ENCODE measurements around the gene C4orf50.
"Not testable (repeated sequence)": the region's sequence is repeated elsewhere in the genome, so short reads cannot be mapped to it uniquely, and the experiment has no call there.

Gene C4orf50

DNA sequence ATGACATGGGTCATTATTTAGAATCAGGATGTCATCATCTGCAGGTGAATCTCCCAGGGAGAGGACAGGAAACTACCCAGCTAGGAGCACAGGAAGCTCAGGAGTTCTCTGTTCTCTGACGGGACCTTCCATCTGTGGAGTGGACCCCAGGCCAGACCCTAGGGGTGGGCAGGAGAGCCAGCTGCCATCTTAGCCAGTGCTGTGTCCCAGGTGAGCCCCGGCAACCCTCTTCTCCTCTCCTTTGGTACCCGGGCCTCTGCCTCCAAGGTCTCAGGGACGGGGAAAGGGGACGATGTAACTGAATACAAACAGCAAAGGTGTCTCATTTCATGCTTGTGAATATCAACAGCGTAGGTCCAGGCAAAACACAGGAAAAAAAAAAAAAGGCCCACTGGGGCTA lies 48.5 kb downstream of the C4orf50 start:
- no peak for DNase-seq (ENCODE audit: low spot score)

- no peak for DNase-seq (ENCODE audit: low spot score)
These were observed 48.9 kb downstream of the C4orf50 start for GRCh38 chr4:5969336-5969735.

- no peak for DNase-seq (ENCODE audit: low spot score)
These were observed 50.0 kb downstream of the C4orf50 start for GRCh38 chr4:5968246-5968645.

DNA sequence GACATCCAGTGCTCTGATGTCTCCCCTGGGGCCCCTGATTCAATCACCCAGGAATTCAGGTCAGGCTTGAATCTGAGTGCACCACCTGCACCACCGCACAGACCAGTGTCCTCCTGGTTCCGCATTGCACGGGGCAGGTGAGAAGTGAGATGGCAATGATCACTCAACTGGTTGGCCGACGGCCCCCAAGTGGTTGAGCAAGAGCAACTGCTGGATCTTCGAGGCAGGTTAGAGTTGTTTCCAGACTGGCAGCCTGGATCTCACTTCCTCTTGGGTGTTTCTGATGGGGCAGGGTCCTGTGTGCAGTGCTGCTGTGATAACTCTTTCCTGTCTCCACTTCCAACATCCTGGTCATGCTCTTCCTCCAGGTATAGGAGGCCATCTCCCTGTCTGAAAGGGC lies 50.4 kb downstream of the C4orf50 start:
- DNase-seq (ENCODE audit: low spot score), result no peak

DNA sequence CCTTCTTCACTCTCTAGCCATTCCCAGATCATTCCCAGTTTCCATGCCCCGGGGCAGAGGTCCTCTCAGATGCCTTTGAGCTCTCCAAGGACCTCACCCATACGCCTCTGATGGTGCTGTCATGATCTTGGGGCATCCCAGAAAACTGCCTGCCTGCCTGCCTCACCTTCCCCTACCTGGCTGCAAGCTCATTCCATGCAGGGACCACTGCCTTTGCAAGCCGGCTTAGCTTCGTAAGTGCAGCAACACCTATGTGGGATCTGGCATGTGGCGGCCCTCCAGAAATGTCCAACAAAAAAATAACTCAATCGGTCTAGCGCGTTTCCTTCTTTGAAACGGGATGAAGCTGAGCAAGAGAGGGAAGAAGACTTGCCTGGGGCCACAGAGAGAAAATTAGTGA lies 53.0 kb downstream of the C4orf50 start:
- no peak for DNase-seq (ENCODE audit: low spot score)

DNA sequence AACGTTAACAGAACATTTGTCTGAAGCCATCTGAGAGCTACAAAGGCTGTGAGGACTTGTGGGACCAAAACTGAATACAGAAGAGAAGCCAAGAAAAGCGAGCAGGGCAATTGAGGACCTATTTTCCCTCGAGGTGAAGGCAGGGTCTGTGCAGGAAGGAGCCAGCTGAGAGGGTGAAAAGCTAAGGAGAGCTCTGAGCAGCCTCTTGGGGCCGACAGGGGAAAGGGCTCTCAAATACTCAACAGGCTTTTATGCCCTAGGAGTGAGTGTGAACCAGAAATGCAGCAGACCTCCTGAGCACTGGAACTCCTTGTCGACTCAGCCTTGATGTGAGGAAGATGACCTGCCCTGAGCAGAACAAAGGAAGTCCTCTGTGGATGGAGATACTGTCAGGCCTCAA lies 54.2 kb downstream of the C4orf50 start:
- DNase-seq (ENCODE audit: low spot score), result no peak

DNA sequence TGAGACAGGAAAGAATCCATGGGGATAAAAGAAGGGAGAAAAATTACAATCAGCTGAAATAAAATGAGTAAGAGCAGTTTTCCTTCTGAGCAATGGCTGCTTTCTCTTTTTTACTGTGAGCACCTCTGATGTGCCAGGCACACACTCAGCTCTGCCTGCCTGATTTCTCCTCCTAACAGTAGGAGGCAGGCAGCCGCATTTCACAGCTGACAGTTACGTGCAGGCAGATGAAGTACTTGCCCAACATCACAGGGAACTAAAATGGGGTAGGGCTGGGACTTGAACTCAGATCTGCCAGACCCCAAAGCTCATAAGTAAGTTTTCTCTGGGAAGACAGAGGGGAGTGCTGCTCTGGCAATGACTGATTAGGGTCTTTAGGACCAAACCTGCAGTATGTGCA lies 54.6 kb downstream of the C4orf50 start:
- DNase-seq (ENCODE audit: low spot score), result no peak

DNA sequence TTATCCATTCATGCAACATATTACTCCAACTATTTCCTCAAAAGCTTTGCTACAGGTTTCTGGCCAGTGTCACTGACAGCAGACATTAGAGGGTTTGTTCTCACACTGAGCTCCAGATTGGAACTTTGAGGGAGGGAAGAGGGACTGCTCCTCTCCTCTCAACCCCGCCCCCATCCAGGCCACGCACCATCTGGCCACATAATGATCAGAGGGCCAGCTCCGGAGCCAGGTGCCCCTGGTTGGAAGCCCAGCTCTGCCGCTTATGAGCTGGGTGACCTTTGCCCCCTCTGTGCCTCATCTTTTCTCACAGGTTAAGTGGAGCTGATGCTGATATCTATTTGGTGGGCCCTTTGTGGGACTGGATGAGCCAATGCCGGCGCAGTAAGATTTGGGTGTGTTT lies 55.8 kb downstream of the C4orf50 start:
- no peak for DNase-seq (ENCODE audit: low spot score)

GRCh38 chr4:5960252-5960880 lies 57.9 kb downstream of the C4orf50 start:
- DNase-seq (ENCODE audit: low spot score), result no peak

- no peak for DNase-seq (ENCODE audit: low spot score)
These were observed 58.8 kb downstream of the C4orf50 start for GRCh38 chr4:5959211-5959982.

DNA sequence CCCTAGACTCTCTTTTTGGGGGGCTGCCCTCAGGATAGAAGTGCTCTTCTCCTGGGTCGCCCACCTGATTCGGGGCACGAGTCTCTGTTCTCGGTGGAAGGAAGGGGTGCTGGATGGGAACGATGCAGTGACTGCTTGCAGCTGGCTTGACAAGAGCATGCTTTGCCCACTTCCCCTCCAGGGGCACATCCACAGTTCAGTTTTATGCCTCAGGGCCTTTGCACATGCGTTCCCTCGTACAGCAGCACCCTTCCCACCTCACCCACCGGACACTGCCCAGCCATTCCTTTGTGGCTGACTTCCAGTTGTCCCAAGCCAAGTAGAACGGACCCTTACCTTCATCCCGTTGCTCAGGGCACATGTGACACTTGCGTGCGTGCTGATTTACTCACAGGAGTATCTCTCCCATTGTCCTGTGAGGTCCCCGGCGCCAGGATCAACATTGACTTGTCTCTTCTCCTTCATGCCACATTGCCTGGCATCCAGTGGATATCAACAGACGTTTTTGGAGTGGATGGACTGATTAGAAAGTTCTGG lies 60.0 kb downstream of the C4orf50 start:
- no peak for DNase-seq (ENCODE audit: low spot score)

GRCh38 chr4:5957076-5957475 lies 61.2 kb downstream of the C4orf50 start:
- DNase-seq (ENCODE audit: low spot score), result no peak

GRCh38 chr4:5956285-5957021 lies 61.8 kb downstream of the C4orf50 start:
- peak; percentile 52 for DNase-seq (ENCODE audit: low spot score)

DNA sequence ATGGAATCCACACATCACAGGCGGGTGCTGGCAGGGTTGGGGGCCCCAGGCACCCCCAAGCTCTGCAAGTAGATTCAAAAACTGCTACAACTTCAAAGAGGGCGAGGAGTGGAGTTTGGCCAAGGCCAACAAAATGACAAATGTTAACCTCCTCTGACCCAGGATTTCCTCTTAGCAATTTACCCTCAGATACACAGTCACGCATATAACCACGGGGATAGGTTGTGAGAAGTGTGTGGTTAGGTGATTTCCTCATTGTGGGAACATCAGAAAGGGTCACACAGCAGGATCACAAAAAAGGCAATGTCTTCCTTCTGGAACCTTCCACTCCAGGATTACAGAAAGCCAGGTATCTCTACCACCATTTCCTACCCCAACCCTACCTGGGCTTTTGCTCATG lies 62.4 kb downstream of the C4orf50 start:
- no peak for DNase-seq (ENCODE audit: low spot score)

GRCh38 chr4:5955201-5955821 lies 62.9 kb downstream of the C4orf50 start:
- peak; percentile 72 for DNase-seq (ENCODE audit: low spot score)

DNA sequence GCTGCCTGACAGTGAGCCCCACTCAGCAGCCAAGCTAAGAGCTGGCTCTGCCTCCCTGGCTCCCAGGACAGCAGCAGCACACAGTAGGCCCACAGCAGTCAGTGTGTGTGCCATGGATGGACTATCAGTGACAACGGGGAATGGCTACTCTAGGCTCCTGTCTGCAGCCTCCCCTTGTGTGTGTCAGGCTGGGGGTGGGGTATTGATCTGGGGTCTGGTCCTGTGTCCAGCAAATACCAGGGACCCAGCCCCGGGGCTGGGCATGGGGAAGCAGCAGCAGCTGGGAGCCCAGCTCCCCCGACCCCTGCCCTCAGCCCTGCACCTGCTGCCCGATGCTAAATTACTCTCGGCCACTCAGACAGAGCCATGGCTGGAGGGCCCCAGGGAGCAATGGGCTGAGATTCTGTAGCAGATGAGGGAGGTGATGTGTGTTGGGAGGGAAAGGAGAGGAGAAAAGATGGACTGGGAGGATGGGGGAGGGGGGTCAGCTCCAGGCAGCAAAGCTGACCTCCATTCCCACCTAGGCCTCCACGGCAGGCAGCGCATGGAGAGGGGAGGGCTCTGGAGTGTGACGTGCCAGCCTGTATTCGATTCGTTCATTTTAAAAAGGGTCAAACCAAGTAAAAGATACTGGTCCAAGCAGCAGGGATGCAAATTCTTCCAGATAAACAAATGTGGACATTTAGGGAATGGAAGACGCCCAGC lies 64.0 kb downstream of the C4orf50 start:
- peak; percentile 35 for DNase-seq (ENCODE audit: low spot score)

- no peak for DNase-seq (ENCODE audit: low spot score)
These were observed 65.0 kb downstream of the C4orf50 start for GRCh38 chr4:5952975-5953951.

GRCh38 chr4:5952286-5952974 lies 65.8 kb downstream of the C4orf50 start:
- no peak for DNase-seq (ENCODE audit: low spot score)

GRCh38 chr4:5946653-5947052 lies 71.6 kb downstream of the C4orf50 start:
- not testable (repeated sequence) for DNase-seq (ENCODE audit: low spot score)

Measured in SK-N-DZ (cell line).